HepG2 (cell line): ENCODE results near the gene EXTL1. TPM values are rescaled to one million over a fixed set of nuclear protein-coding genes. Genes with fewer than 3 reads are reported as not detected.

Experiments used
- ATAC-seq: fragments of 200-7000 bp; cut with Tn5 transposase; 3 replicates; pipeline ENCODE4 v1.9.1; 2020; ENCODE audit warnings: mild to moderate bottlenecking, moderate library complexity
- BruUV-seq: library from RNA; stranded (reverse); fragments of 400-500 nt; replicated peaks from 2 replicates; lab custom pipeline; 2021; lab: Mats Ljungman, UMichigan
- CTCF ChIA-PET: fragments of 300-600 bp; formaldehyde crosslinking; extraction: SDS; loops from one replicate; lab custom pipeline; 2021; ENCODE audit warnings: low total read pairs, inconsistent platforms, low intra/inter-chr PET ratio; lab: Yijun Ruan, JAX
- POLR2A ChIA-PET: fragments of 350-600 bp; sonication (Branson Sonifier 250); formaldehyde crosslinking; loops from one replicate; lab custom pipeline; 2020; ENCODE audit warnings: antibody characterized with exemption, inconsistent platforms; lab: Yijun Ruan, JAX
- DNase-seq: peaks from one replicate; pipeline ENCODE4 v3.0.0-alpha.2; 2015; ENCODE audit warnings: low spot score
- FAIRE-seq: peaks from 3 replicates; lab custom pipeline; 2011; peaks lifted over from hg19 to GRCh38; lab: Jason Lieb, UNC
- H2AFZ ChIP-seq: one replicate; pipeline ENCODE4 v1.6.1; 2011; ENCODE audit warnings: low read length, inconsistent platforms
- H3K27ac ChIP-seq: fragments of 300-600 bp; 3 replicates; pipeline ENCODE4 v1.8.0; 2011; ENCODE audit warnings: mixed run types, mild to moderate bottlenecking, mixed read lengths, low read length, inconsistent platforms; ENCODE audit not compliant: insufficient read depth; ENCODE audit errors: extremely low read length
- H3K27me3 ChIP-seq, 2 experiments: fragments of 200-600 bp in 1 of 2; 2 replicates in 1 of 2; 3 replicates in 1 of 2; pipeline versions ENCODE4 v1.6.0 to v1.8.0; 2011; ENCODE audit warnings: low read length in 2 of 2, mild to moderate bottlenecking in 2 of 2, moderate library complexity in 2 of 2, inconsistent platforms in 1 of 2; ENCODE audit not compliant: insufficient read depth in 2 of 2, control insufficient read depth in 1 of 2
- H3K36me3 ChIP-seq, 2 experiments: fragments of 200-600 bp in 1 of 2; replicated peaks in 1 of 2; 2 replicates in 1 of 2; 3 replicates in 1 of 2; pipeline versions ENCODE4 v1.5.1 to v1.8.0; 2011; ENCODE audit warnings: low read length in 2 of 2, inconsistent platforms in 1 of 2; ENCODE audit not compliant: insufficient read depth in 2 of 2, control insufficient read depth in 1 of 2
- H3K4me1 ChIP-seq: 2 replicates; pipeline ENCODE4 v1.5.1; 2012; ENCODE audit warnings: low read length, inconsistent platforms; ENCODE audit not compliant: insufficient read depth
- H3K4me2 ChIP-seq: 2 replicates; pipeline ENCODE4 v1.6.0; 2011; ENCODE audit warnings: low read depth, low read length, inconsistent platforms
- H3K4me3 ChIP-seq, 3 experiments: fragments of 200-600 bp in 1 of 3; sonication (generic), shearing (Covaris generic) in 1 of 3; replicated peaks in 1 of 3; 2 replicates each; pipeline ENCODE4 v1.5.1; 2011 to 2016; ENCODE audit warnings: low read length in 3 of 3, inconsistent platforms in 2 of 3, low read depth in 2 of 3, mild to moderate bottlenecking in 2 of 3, control low read depth in 1 of 3, mixed read lengths in 1 of 3; ENCODE audit not compliant: insufficient read depth in 1 of 3
- H3K79me2 ChIP-seq: one replicate; pipeline ENCODE4 v1.6.1; 2011; ENCODE audit warnings: low read length, inconsistent platforms; ENCODE audit not compliant: insufficient read depth
- H3K9ac ChIP-seq: 2 replicates; pipeline ENCODE4 v1.6.0; 2011; ENCODE audit warnings: mild to moderate bottlenecking, low read depth, low read length, inconsistent platforms; ENCODE audit not compliant: insufficient read depth
- H3K9me3 ChIP-seq: 2 replicates; pipeline ENCODE4 v1.5.1; 2012; ENCODE audit warnings: mild to moderate bottlenecking, low read length
- H4K20me1 ChIP-seq: 2 replicates; pipeline ENCODE4 v1.6.0; 2011; ENCODE audit warnings: inconsistent platforms, mild to moderate bottlenecking, low read length, moderate library complexity; ENCODE audit not compliant: insufficient read depth
- ADNP ChIP-seq: sonication (generic); formaldehyde crosslinking; IDR thresholded peaks from 2 replicates; pipeline ENCODE4 v1.4.0; 2020; ENCODE audit warnings: missing genetic modification reagents
- ATAD3A ChIP-seq: sonication (generic); formaldehyde crosslinking; IDR thresholded peaks from 2 replicates; pipeline ENCODE4 v1.4.0; 2020; ENCODE audit warnings: missing genetic modification reagents
- CBX5 ChIP-seq: sonication (generic); formaldehyde crosslinking; IDR thresholded peaks from 2 replicates; pipeline ENCODE4 v1.4.0; 2020; ENCODE audit warnings: missing genetic modification reagents, borderline replicate concordance
- EP300 ChIP-seq, 3 experiments: sonication (generic) in 1 of 3; formaldehyde crosslinking in 1 of 3; IDR thresholded peaks; 2 replicates each; pipeline versions ENCODE4 v1.5.1 to v1.6.1; 2011 to 2020; ENCODE audit warnings: low read depth in 2 of 3, low read length in 2 of 3, borderline replicate concordance in 1 of 3, improper control_type of control experiment in 1 of 3, mild to moderate bottlenecking in 1 of 3, missing genetic modification reagents in 1 of 3, moderate library complexity in 1 of 3
- FIP1L1 ChIP-seq: fragments of 200-400 bp; formaldehyde crosslinking; IDR thresholded peaks from 2 replicates; pipeline ENCODE4 v1.6.1; 2018; ENCODE audit warnings: low read depth, mild to moderate bottlenecking, low read length, moderate library complexity, borderline replicate concordance; ENCODE audit not compliant: insufficient read depth
- MZF1 ChIP-seq: sonication (generic); formaldehyde crosslinking; IDR thresholded peaks from 2 replicates; pipeline ENCODE4 v1.8.1; 2023; ENCODE audit warnings: mild to moderate bottlenecking, missing genetic modification reagents, borderline replicate concordance
- NR1H2 ChIP-seq: sonication (generic); formaldehyde crosslinking; IDR thresholded peaks from 2 replicates; pipeline ENCODE4 v1.8.1; 2022; ENCODE audit warnings: low read depth, missing genetic modification reagents, borderline replicate concordance
- PHF20 ChIP-seq: sonication (generic); formaldehyde crosslinking; IDR thresholded peaks from 2 replicates; pipeline ENCODE4 v1.5.0; 2020; ENCODE audit warnings: mild to moderate bottlenecking, missing genetic modification reagents
- THAP11 ChIP-seq: IDR thresholded peaks from 2 replicates; pipeline ENCODE4 v1.6.1; 2016; ENCODE audit warnings: missing biosample characterization, missing genetic modification reagents
- ZNF160 ChIP-seq: sonication (generic); formaldehyde crosslinking; IDR thresholded peaks from 2 replicates; pipeline ENCODE4 v1.8.0; 2022; ENCODE audit warnings: mild to moderate bottlenecking, inconsistent platforms, missing genetic modification reagents
- ZNF501 ChIP-seq: sonication (generic); formaldehyde crosslinking; IDR thresholded peaks from 2 replicates; pipeline ENCODE4 v1.5.1; 2020; ENCODE audit warnings: mild to moderate bottlenecking, moderate library complexity, missing genetic modification reagents
- ZNF510 ChIP-seq: sonication (generic); formaldehyde crosslinking; IDR thresholded peaks from 2 replicates; pipeline ENCODE4 v1.4.0; 2020; ENCODE audit warnings: low read depth, mild to moderate bottlenecking, missing genetic modification reagents
- ZNF841 ChIP-seq: sonication (generic); formaldehyde crosslinking; IDR thresholded peaks from 2 replicates; pipeline ENCODE4 v1.8.1; 2023; ENCODE audit warnings: missing genetic modification reagents, borderline replicate concordance
- ZSCAN22 ChIP-seq: sonication (generic); formaldehyde crosslinking; IDR thresholded peaks from 2 replicates; pipeline ENCODE4 v1.4.0; 2020; ENCODE audit warnings: mild to moderate bottlenecking, missing genetic modification reagents
- WGBS: methylation state at CpG from one replicate; pipeline ENCODE4 v1.1.6; 2017; ENCODE audit warnings: low lambda C conversion rate; 5-methylcytosine and 5-hydroxymethylcytosine counted together
- in situ Hi-C: cut with HindIII; loops from 2 replicates; pipeline ENCODE4 v1.10.0; 2017; ENCODE audit warnings: low pct_unique_long_range_greater_than_20kb; ENCODE audit not compliant: extremely low pct_ligation_motif_present
- intact Hi-C: fragments of 100-400 bp; cut with micrococcal nuclease; formaldehyde crosslinking; loops from one replicate; pipeline ENCODE4 v1.10.0; 2022; ENCODE audit not compliant: unreplicated experiment
- polyA plus RNA-seq, 8 experiments: library from polyadenylated mRNA; depleted of rRNA in 3 of 8; stranded (reverse) in 7 of 8; unstranded in 1 of 8; fragments of >200 nt; fragmentation: Illumina TruSeq in 4 of 8; extraction: Trizol in 4 of 8; gene quantifications; 2 replicates each; pipeline versions ENCODE4 v1.2.1 to v1.2.3, GENCODE V29; 2011 to 2016; ENCODE audit warnings: low read depth in 4 of 8, missing spikeins in 1 of 8, mixed read lengths in 1 of 8; ENCODE audit not compliant: insufficient read depth in 1 of 8
- total RNA-seq, 5 experiments: library from RNA; depleted of rRNA; stranded (reverse); fragments of >200 nt; fragmentation: Illumina TruSeq; extraction: Trizol; gene quantifications; 2 replicates each; pipeline ENCODE4 v1.2.3, GENCODE V29; 2016; ENCODE audit warnings: low read depth in 1 of 5
- TF ChIP-seq, protein P1 (sequence below): sonication (generic); formaldehyde crosslinking; IDR thresholded peaks from 2 replicates; pipeline ENCODE4 v1.4.0; 2020; ENCODE audit warnings: mild to moderate bottlenecking, missing genetic modification reagents
- TF ChIP-seq, protein P2 (sequence below): IDR thresholded peaks from 2 replicates; pipeline ENCODE4 v1.6.1; 2016
- TF ChIP-seq, protein P3 (sequence below): sonication (generic); formaldehyde crosslinking; IDR thresholded peaks from 2 replicates; pipeline ENCODE4 v1.4.0; 2020; ENCODE audit warnings: missing genetic modification reagents

Gene EXTL1
- total and polyA plus RNA-seq, 2 of the 13 experiments (the other 11 are each of a cell fraction or from before 2014, with no cell fraction given): 0.35 to 1.0 TPM

DNA sequence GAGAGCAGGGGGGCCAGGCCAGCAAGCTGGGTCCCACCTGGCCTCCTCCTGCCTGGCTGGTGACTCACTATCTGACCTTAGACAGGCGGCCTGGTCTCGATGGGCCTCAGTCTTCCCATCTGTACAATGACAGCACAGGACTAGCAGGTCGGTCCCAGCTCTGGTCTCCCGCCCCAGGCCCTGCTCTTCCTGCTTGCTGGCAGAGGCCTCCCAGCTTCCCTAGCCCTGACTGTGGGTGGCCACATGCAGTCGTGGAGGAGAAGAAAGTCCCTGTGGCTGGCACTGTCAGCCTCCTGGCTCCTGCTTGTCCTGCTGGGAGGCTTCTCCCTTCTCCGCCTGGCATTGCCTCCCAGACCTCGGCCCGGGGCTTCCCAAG lies 817 bp downstream of the EXTL1 start (continued):
- TF ChIP-seq, protein P1, sequence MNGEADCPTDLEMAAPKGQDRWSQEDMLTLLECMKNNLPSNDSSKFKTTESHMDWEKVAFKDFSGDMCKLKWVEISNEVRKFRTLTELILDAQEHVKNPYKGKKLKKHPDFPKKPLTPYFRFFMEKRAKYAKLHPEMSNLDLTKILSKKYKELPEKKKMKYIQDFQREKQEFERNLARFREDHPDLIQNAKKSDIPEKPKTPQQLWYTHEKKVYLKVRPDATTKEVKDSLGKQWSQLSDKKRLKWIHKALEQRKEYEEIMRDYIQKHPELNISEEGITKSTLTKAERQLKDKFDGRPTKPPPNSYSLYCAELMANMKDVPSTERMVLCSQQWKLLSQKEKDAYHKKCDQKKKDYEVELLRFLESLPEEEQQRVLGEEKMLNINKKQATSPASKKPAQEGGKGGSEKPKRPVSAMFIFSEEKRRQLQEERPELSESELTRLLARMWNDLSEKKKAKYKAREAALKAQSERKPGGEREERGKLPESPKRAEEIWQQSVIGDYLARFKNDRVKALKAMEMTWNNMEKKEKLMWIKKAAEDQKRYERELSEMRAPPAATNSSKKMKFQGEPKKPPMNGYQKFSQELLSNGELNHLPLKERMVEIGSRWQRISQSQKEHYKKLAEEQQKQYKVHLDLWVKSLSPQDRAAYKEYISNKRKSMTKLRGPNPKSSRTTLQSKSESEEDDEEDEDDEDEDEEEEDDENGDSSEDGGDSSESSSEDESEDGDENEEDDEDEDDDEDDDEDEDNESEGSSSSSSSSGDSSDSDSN (CRISPR knock-in tag): 0 out of 2 replicates have a peak, but pooled peaks have one; percentile 3
- TF ChIP-seq THAP11 (CRISPR knock-in tag): 0 out of 2 replicates have a peak, but pooled peaks have one; percentile 5
- TF ChIP-seq ZNF160 (CRISPR knock-in tag): no peak
- TF ChIP-seq ADNP: peak; percentile 85

DNA sequence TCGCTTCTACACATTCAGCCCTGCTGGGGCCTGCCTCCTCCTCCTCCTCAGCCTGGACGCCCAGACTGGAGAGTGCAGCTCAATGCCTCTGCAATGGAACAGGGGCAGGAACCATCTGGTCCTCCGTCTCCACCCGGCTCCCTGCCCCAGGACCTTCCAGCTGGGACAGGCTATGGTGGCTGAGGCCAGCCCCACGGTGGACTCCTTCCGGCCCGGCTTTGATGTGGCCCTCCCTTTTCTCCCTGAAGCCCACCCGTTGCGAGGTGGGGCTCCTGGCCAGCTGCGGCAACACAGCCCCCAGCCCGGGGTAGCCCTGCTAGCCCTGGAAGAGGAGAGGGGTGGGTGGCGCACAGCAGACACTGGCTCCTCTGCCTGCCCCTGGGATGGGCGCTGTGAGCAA lies 1.4 kb downstream of the EXTL1 start:
- H2AFZ ChIP-seq: no peak overlapping the region
- no peaks in the 10 kb centered on the region for H3K9me3 ChIP-seq
- no peak overlapping the region for H3K27ac ChIP-seq
- H3K36me3 ChIP-seq: no peaks in the 10 kb centered on the region
- peaks cover 0 to 24% of the 10 kb centered on the region in 2 experiments; a peak in 4 of 5 replicates for H3K27me3 ChIP-seq
- in situ Hi-C loops (no loop called here), intact Hi-C loops (no loop called here)
- BruUV-seq: no TSS peak
- no peak overlapping the region for H3K9ac ChIP-seq
- ChIA-PET CTCF (no interaction called here), POLR2A (interaction anchor here (0.9 to 2.2 kb wide), 2 partner anchors 26 to 202 kb away, joined by 3 to 10 read pairs; partner anchors contain the start of gene PAFAH2)
- ATAC-seq (no peak), DNase-seq (no peak), FAIRE-seq (no peak)
- 90% methylated on average over 2 of the region's 13 CpGs for WGBS
- H3K4me2 ChIP-seq: peak overlapping the region; percentile 81; the same call in 1 of the 2 replicates
- no peak overlapping the region; a peak in 1 of 6 replicates for H3K4me3 ChIP-seq
- no peak for TF ChIP-seq PHF20 (CRISPR knock-in tag)
- no peak for TF ChIP-seq FIP1L1
- TF ChIP-seq, protein P2, sequence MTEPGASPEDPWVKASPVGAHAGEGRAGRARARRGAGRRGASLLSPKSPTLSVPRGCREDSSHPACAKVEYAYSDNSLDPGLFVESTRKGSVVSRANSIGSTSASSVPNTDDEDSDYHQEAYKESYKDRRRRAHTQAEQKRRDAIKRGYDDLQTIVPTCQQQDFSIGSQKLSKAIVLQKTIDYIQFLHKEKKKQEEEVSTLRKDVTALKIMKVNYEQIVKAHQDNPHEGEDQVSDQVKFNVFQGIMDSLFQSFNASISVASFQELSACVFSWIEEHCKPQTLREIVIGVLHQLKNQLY (CRISPR knock-in tag): no peak
- TF ChIP-seq ZNF841 (CRISPR knock-in tag): no peak
- TF ChIP-seq CBX5 (CRISPR knock-in tag): no peak
- no peak for TF ChIP-seq MZF1 (CRISPR knock-in tag)
- TF ChIP-seq NR1H2 (CRISPR knock-in tag): no peak
- TF ChIP-seq ATAD3A (CRISPR knock-in tag): no peak
- no peak for TF ChIP-seq ZNF501
- TF ChIP-seq ZSCAN22: no peak
- no peak for TF ChIP-seq ZNF510 (CRISPR knock-in tag)
- TF ChIP-seq, protein P3, sequence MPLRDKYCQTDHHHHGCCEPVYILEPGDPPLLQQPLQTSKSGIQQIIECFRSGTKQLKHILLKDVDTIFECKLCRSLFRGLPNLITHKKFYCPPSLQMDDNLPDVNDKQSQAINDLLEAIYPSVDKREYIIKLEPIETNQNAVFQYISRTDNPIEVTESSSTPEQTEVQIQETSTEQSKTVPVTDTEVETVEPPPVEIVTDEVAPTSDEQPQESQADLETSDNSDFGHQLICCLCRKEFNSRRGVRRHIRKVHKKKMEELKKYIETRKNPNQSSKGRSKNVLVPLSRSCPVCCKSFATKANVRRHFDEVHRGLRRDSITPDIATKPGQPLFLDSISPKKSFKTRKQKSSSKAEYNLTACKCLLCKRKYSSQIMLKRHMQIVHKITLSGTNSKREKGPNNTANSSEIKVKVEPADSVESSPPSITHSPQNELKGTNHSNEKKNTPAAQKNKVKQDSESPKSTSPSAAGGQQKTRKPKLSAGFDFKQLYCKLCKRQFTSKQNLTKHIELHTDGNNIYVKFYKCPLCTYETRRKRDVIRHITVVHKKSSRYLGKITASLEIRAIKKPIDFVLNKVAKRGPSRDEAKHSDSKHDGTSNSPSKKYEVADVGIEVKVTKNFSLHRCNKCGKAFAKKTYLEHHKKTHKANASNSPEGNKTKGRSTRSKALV (CRISPR knock-in tag): no peak
- no peak for TF ChIP-seq EP300 (IDR thresholded peaks at IDR 0.05; ENCODE audit: low read depth in 2 of 2, low read length in 2 of 2)
- TF ChIP-seq EP300 (CRISPR knock-in tag; IDR thresholded peaks at IDR 0.05; ENCODE audit: borderline replicate concordance): no peak
- H3K79me2 ChIP-seq: no peaks in the 10 kb centered on the region
- no peaks in the 10 kb centered on the region for H4K20me1 ChIP-seq
- H3K4me1 ChIP-seq: peaks cover 93% of the 10 kb centered on the region
